HEK293T (cell line): ENCODE measurements around the gene FLNB.

Source experiments
- CTCF ChIA-PET: fragments of 350-600 bp; formaldehyde crosslinking; extraction: SDS; loops from one replicate; lab custom pipeline; 2021; ENCODE audit warnings: antibody characterized with exemption, inconsistent platforms; lab: Yijun Ruan, JAX
- POLR2A ChIA-PET: fragments of 350-600 bp; formaldehyde crosslinking; extraction: SDS; loops from one replicate; lab custom pipeline; 2020; ENCODE audit warnings: antibody characterized with exemption, inconsistent platforms; lab: Yijun Ruan, JAX
- DNase-seq: peaks from one replicate; pipeline ENCODE4 v3.0.0; 2012; ENCODE audit warnings: mixed read lengths; ENCODE audit errors: extremely low spot score
- ARNT ChIP-seq: fragments of 450-650 bp; IDR thresholded peaks from 2 replicates; pipeline ENCODE4 v1.6.1; 2017; ENCODE audit warnings: mild to moderate bottlenecking
- BHLHE40 ChIP-seq: fragments of 450-650 bp; IDR thresholded peaks from 2 replicates; pipeline ENCODE4 v1.6.1; 2016; ENCODE audit warnings: mild to moderate bottlenecking, moderate library complexity, borderline replicate concordance
- CTBP1 ChIP-seq: fragments of 450-650 bp; IDR thresholded peaks from 2 replicates; pipeline ENCODE4 v1.6.1; 2016; ENCODE audit warnings: borderline replicate concordance
- ELF4 ChIP-seq: fragments of 450-650 bp; IDR thresholded peaks from 2 replicates; pipeline ENCODE4 v1.6.1; 2017; ENCODE audit warnings: antibody characterized with exemption
- FOXA1 ChIP-seq: fragments of 450-650 bp; IDR thresholded peaks from 2 replicates; pipeline ENCODE4 v1.6.1; 2016; ENCODE audit warnings: mild to moderate bottlenecking
- FOXK2 ChIP-seq: fragments of 450-650 bp; IDR thresholded peaks from 2 replicates; pipeline ENCODE4 v1.6.1; 2016; ENCODE audit warnings: mild to moderate bottlenecking
- FOXM1 ChIP-seq: fragments of 450-650 bp; IDR thresholded peaks from 2 replicates; pipeline ENCODE4 v1.6.1; 2017; ENCODE audit warnings: mild to moderate bottlenecking, borderline replicate concordance
- HDGF ChIP-seq: fragments of 450-650 bp; IDR thresholded peaks from 2 replicates; pipeline ENCODE4 v1.6.1; 2017; ENCODE audit warnings: antibody characterized with exemption, borderline replicate concordance
- L3MBTL2 ChIP-seq: fragments of 450-650 bp; conservative IDR thresholded peaks from 2 replicates; pipeline ENCODE4 v1.6.1; 2016; ENCODE audit warnings: mild to moderate bottlenecking
- LEF1 ChIP-seq: fragments of 450-650 bp; IDR thresholded peaks from 2 replicates; pipeline ENCODE4 v1.6.1; 2017; ENCODE audit warnings: mild to moderate bottlenecking, borderline replicate concordance
- NFRKB ChIP-seq: fragments of 450-650 bp; IDR thresholded peaks from 2 replicates; pipeline ENCODE4 v1.6.1; 2016; ENCODE audit warnings: mild to moderate bottlenecking, moderate library complexity
- PKNOX1 ChIP-seq: fragments of 450-650 bp; IDR thresholded peaks from 2 replicates; pipeline ENCODE4 v1.6.1; 2016
- SP1 ChIP-seq: fragments of 450-650 bp; IDR thresholded peaks from 2 replicates; pipeline ENCODE4 v1.6.1; 2017
- SUZ12 ChIP-seq: fragments of 450-650 bp; IDR thresholded peaks from 2 replicates; pipeline ENCODE4 v1.6.1; 2016; ENCODE audit warnings: mild to moderate bottlenecking
- TARDBP ChIP-seq: fragments of 450-650 bp; IDR thresholded peaks from 2 replicates; pipeline ENCODE4 v1.6.1; 2016
- ZNF384 ChIP-seq: fragments of 450-650 bp; IDR thresholded peaks from 2 replicates; pipeline ENCODE4 v1.6.1; 2016

Gene FLNB

GRCh38 chr3:58010562-58010961 is 2.3 kb downstream of the FLNB start:
- TF ChIP-seq ELF4, result no peak
- TF ChIP-seq SP1, result no peak
- TF ChIP-seq PKNOX1, result no peak
- no peak for TF ChIP-seq HDGF
- no peak for TF ChIP-seq TARDBP
- TF ChIP-seq NFRKB, result no peak
- no peak for TF ChIP-seq L3MBTL2
- TF ChIP-seq FOXA1, result no peak
- no peak for TF ChIP-seq CTBP1
- no peak for TF ChIP-seq BHLHE40
- no peak for TF ChIP-seq FOXM1
- no peak for TF ChIP-seq FOXK2
- no peak for TF ChIP-seq LEF1
- no peak for TF ChIP-seq ARNT
- ChIA-PET POLR2A (no interaction called here), CTCF (interaction anchor here (1.0 kb wide), 1 partner anchor 157 kb away, joined by 3 read pairs; no protein-coding TSS in a partner anchor)
- no peak for DNase-seq

GRCh38 chr3:58011580-58011979 is 3.4 kb downstream of the FLNB start:
- ChIA-PET CTCF (interaction anchor here (1.0 kb wide), 1 partner anchor 156 kb away, joined by 3 read pairs; no protein-coding TSS in a partner anchor), POLR2A (no interaction called here)
- TF ChIP-seq BHLHE40 (no peak), SP1 (no peak), LEF1 (no peak), TARDBP (no peak), FOXK2 (no peak)
- DNase-seq, result no peak

- ChIA-PET CTCF (interaction anchor here (0.6 kb wide), 1 partner anchor 833 kb away, joined by 4 read pairs; no protein-coding TSS in a partner anchor), POLR2A (no interaction called here)
Measured at GRCh38 chr3:58012302-58012701, 4.1 kb downstream of the FLNB start.

GRCh38 chr3:58013099-58013498 is 4.9 kb downstream of the FLNB start:
- TF ChIP-seq SP1, result no peak
- no peak for TF ChIP-seq L3MBTL2
- TF ChIP-seq NFRKB, result no peak
- TF ChIP-seq BHLHE40, result no peak
- TF ChIP-seq FOXA1, result no peak
- TF ChIP-seq ELF4, result no peak
- no peak for TF ChIP-seq FOXK2
- no peak for TF ChIP-seq FOXM1
- POLR2A ChIA-PET, result no interaction called here
- CTCF ChIA-PET, result interaction anchor here (0.8 kb wide), 1 partner anchor 154 kb away, joined by 3 read pairs; no protein-coding TSS in a partner anchor
- no peak for DNase-seq

More at GRCh38 chr3:58012302-58012701, 4.1 kb downstream of the FLNB start:
- TF ChIP-seq BHLHE40, result no peak
- TF ChIP-seq PKNOX1, result no peak
- no peak for TF ChIP-seq CTBP1
- TF ChIP-seq ELF4, result no peak
- TF ChIP-seq SUZ12, result no peak
- no peak for TF ChIP-seq L3MBTL2
- no peak for TF ChIP-seq SP1
- no peak for TF ChIP-seq ZNF384
- no peak for TF ChIP-seq FOXA1
- TF ChIP-seq TARDBP, result no peak
- no peak for DNase-seq

GRCh38 chr3:58013973-58014649 is 5.9 kb downstream of the FLNB start:
- TF ChIP-seq HDGF (no peak), PKNOX1 (no peak), SUZ12 (no peak), BHLHE40 (no peak), L3MBTL2 (no peak), TARDBP (no peak), CTBP1 (no peak), ARNT (no peak), SP1 (no peak), LEF1 (no peak), ELF4 (no peak), FOXA1 (no peak), ZNF384 (no peak), FOXK2 (no peak), NFRKB (no peak), FOXM1 (no peak)
- POLR2A ChIA-PET, result no interaction called here
- no peak for DNase-seq
- CTCF ChIA-PET, result interaction anchor here (0.7 to 0.8 kb wide), 2 partner anchors 153 to 583 kb away, joined by 3 read pairs; no protein-coding TSS in a partner anchor

- ChIA-PET CTCF (interaction anchor here (0.6 kb wide), 1 partner anchor 11 kb away, joined by 8 read pairs; no protein-coding TSS in a partner anchor), POLR2A (no interaction called here)
- no peak for DNase-seq
Measured at GRCh38 chr3:58015520-58015915, 7.3 kb downstream of the FLNB start.

More at GRCh38 chr3:58015520-58015915, 7.3 kb downstream of the FLNB start:
- TF ChIP-seq NFRKB (no peak), LEF1 (no peak), SUZ12 (no peak), FOXM1 (no peak), PKNOX1 (no peak), FOXA1 (no peak), CTBP1 (no peak), ZNF384 (no peak), ARNT (no peak), TARDBP (no peak), L3MBTL2 (no peak), ELF4 (no peak), FOXK2 (no peak), HDGF (no peak), SP1 (no peak), BHLHE40 (no peak)
